Colonic mucosa (tissue), 4 donors: ENCODE measurements around the gene CAPZA2. TPM values are rescaled to one million over a fixed set of nuclear protein-coding genes. Genes with fewer than 3 reads are reported as not detected.
"Not testable (repeated sequence)": the region's sequence is repeated elsewhere in the genome, so short reads cannot be mapped to it uniquely, and the experiment has no call there.

ENCODE experiments used
- DNase-seq: peaks from one replicate; pipeline ENCODE4 v3.0.0-alpha.2; 2020
- H3K27ac ChIP-seq: fragments of 200-600 bp; one replicate; pipeline ENCODE4 v1.8.0; 2021
- H3K27me3 ChIP-seq: fragments of 200-600 bp; one replicate; pipeline ENCODE4 v1.8.0; 2021
- H3K36me3 ChIP-seq: fragments of 200-600 bp; one replicate; pipeline ENCODE4 v1.8.0; 2021
- H3K4me1 ChIP-seq: fragments of 200-600 bp; one replicate; pipeline ENCODE4 v1.8.0; 2021; ENCODE audit warnings: mild to moderate bottlenecking
- H3K4me3 ChIP-seq: fragments of 200-600 bp; one replicate; pipeline ENCODE4 v1.8.0; 2021
- H3K9ac ChIP-seq, 2 donors: one replicate each; pipeline ENCODE4 v1.7.0; 2013; ENCODE audit warnings: control low read depth in 2 of 2, low read depth in 2 of 2, low read length in 2 of 2
- H3K9me3 ChIP-seq: fragments of 200-600 bp; one replicate; pipeline ENCODE4 v1.8.0; 2021
- intact Hi-C: fragments of 100-400 bp; cut with DNase I; formaldehyde crosslinking; loops from one replicate; pipeline ENCODE4 v1.14.1; 2022
- total RNA-seq, 2 donors: library from RNA; stranded (reverse); fragmentation: NEBNext Ultra II Directional in 1 of 2; extraction: Animal tissue kit (Norgen Biotek cat#: 25700) in 1 of 2; gene quantifications; one replicate each; pipeline ENCODE4 v1.2.1, GENCODE V29; 2021
- TF ChIP-seq, protein P1 (sequence below): fragments of 200-600 bp; IDR thresholded peaks from one replicate; pipeline ENCODE4 v1.8.0; 2022; ENCODE audit warnings: antibody characterized with exemption, mild to moderate bottlenecking
- donor health status: healthy.
- donor health status: DM: no; HTN: no; CAD: no.
- donor health status: DM: no; HTN: no; CAD: no.

Gene CAPZA2
- total RNA-seq, 2 donors from 2014 or later, result 186 to 323 TPM

DNA sequence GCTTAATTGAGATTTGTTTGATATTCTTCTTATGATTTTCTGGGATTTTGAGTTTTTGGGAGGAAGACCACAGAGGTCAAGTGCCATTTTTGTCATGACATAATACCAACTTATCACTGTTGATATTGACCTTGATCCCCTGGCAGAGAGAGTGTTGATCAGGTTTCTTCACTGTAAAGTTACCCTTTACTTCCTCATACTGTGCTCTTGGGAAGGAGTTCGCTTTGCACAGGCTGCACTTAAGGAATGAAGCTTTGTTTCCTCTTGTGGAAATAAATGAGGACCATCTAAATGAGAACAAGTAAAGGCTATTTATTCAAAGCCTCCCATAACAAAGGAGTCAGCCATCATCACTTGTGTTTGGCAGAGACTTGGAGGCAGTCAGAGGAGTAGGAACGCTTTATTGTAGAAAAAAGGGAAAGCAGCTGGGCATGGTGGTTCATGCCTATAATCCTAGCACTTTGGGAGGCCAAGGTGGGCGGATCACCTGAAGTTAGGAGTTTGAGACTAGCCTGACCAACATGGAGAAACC lies 107.0 kb downstream of the CAPZA2 start:
- Histone ChIP-seq H3K27ac (no peak overlapping the region), H3K36me3 (no peaks in the 10 kb centered on the region), H3K4me3 (no peak overlapping the region), H3K27me3 (no peaks in the 10 kb centered on the region), H3K4me1 (no peaks in the 10 kb centered on the region), H3K9ac (no peak overlapping the region), H3K9me3 (no peaks in the 10 kb centered on the region)
- TF ChIP-seq, protein P1, sequence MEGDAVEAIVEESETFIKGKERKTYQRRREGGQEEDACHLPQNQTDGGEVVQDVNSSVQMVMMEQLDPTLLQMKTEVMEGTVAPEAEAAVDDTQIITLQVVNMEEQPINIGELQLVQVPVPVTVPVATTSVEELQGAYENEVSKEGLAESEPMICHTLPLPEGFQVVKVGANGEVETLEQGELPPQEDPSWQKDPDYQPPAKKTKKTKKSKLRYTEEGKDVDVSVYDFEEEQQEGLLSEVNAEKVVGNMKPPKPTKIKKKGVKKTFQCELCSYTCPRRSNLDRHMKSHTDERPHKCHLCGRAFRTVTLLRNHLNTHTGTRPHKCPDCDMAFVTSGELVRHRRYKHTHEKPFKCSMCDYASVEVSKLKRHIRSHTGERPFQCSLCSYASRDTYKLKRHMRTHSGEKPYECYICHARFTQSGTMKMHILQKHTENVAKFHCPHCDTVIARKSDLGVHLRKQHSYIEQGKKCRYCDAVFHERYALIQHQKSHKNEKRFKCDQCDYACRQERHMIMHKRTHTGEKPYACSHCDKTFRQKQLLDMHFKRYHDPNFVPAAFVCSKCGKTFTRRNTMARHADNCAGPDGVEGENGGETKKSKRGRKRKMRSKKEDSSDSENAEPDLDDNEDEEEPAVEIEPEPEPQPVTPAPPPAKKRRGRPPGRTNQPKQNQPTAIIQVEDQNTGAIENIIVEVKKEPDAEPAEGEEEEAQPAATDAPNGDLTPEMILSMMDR, result no peak
- intact Hi-C loops, result no loop called here
- DNase-seq, result no peak

DNA sequence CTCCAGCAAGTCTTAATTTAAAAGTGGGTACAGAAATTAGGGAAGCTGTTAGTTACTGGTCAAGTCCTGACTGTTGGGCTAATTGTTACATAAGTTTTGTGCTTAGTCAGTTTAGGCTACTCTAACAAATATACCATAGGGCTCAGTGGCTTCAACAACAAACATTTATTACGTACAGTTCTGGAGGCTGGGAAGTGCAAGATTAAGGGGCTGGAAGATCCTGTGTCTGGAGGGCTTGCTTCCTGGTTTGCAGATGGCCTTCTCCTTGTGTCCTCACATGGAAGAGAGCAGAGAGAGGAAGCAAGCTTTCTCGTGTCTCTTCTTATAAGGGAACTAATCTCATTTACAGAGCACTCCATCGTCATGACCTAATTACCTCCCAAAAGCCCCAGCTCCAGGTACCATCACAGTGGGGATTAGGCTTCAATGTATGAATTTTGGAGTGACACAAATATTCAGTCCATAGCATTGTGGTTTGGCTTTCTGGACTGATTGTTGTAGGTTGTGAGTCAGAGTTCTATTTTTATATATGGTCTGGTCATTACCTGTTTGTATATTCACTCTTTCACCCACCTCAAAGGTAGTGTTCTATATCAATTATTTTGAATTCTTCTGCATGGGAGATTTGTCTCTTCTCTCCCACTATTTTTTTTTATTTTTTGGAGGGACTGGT lies 108.0 kb downstream of the CAPZA2 start:
- intact Hi-C loops, result no loop called here
- Histone ChIP-seq H3K4me3 (no peak overlapping the region), H3K27me3 (no peaks in the 10 kb centered on the region), H3K9ac (no peak overlapping the region), H3K4me1 (no peaks in the 10 kb centered on the region), H3K36me3 (no peaks in the 10 kb centered on the region), H3K27ac (no peak overlapping the region), H3K9me3 (no peaks in the 10 kb centered on the region)
- TF ChIP-seq, protein P1, result no peak
- DNase-seq, result no peak

DNA sequence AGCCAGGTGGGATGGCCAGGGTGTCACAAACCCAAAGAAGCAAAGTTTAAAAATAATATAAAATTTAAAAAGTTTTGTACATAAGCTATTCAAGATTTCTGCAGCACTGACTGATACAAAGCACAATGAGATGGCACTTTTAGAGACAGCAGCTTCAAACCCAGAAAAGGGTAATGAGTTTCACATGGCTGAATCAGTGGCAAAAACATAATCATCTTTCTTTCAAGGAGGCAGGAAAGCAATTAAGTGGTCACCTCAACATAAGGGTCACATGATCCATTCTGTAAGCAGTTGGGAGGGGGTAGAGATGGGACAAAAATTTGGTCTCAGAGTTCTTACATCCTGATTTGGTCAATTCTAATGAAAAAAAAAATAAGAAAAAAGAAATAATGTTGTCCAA lies 108.8 kb downstream of the CAPZA2 start:
- H3K9ac ChIP-seq, H3K27me3 ChIP-seq, H3K4me3 ChIP-seq, H3K4me1 ChIP-seq, intact Hi-C loops, H3K36me3 ChIP-seq, DNase-seq, H3K27ac ChIP-seq, H3K9me3 ChIP-seq: not testable (repeated sequence)

Other genes with a start within 250 kb of the CAPZA2 start
- 10 to 100 TPM; 38.3 to 45.3 TPM for gene MET, start 190.4 kb upstream of the CAPZA2 start, total RNA-seq
- 10 to 100 TPM; 10.6 to 12.2 TPM for gene ST7, start 90.9 kb downstream of the CAPZA2 start, total RNA-seq